ENCODE measurements around the gene CCS. TPM values are rescaled to one million over a fixed set of nuclear protein-coding genes. Genes with fewer than 3 reads are reported as not detected.

The CCS gene
- total RNA-seq, 2 donors from 2014 or later = 23.1 to 23.4 TPM

GRCh38 chr11:66554602-66555001 lies 38.4 kb upstream of the CCS start:
- no peaks in the 10 kb centered on the region for H3K27me3 Mint-ChIP-seq
- no peak overlapping the region for H3K27ac Mint-ChIP-seq
- ATAC-seq (no peak), DNase-seq (no peak)
- H3K9me3 ChIP-seq (ENCODE audit: control insufficient read depth, low read length, poor library complexity, severe bottlenecking) = no peaks in the 10 kb centered on the region
- no peak overlapping the region for H3K4me3 Mint-ChIP-seq
- no peaks in the 10 kb centered on the region for H3K4me1 Mint-ChIP-seq
- H3K36me3 Mint-ChIP-seq (ENCODE audit: low read depth) = no peaks in the 10 kb centered on the region

- no peak for ATAC-seq
- Mint-ChIP-seq H3K4me3 (no peak overlapping the region), H3K4me1 (no peaks in the 10 kb centered on the region), H3K27me3 (no peaks in the 10 kb centered on the region), H3K36me3 (ENCODE audit: low read depth) (no peaks in the 10 kb centered on the region), H3K27ac (no peak overlapping the region)
- no peaks in the 10 kb centered on the region for H3K9me3 ChIP-seq (ENCODE audit: control insufficient read depth, low read length, poor library complexity, severe bottlenecking)
- DNase-seq = no peak
These were observed 37.6 kb upstream of the CCS start for GRCh38 chr11:66555416-66555815.

GRCh38 chr11:66556086-66556485 lies 36.9 kb upstream of the CCS start:
- no peak overlapping the region for H3K4me3 Mint-ChIP-seq
- DNase-seq (no peak), ATAC-seq (no peak)
- no peak overlapping the region for H3K27ac Mint-ChIP-seq
- no peaks in the 10 kb centered on the region for H3K27me3 Mint-ChIP-seq
- H3K36me3 Mint-ChIP-seq (ENCODE audit: low read depth) = no peaks in the 10 kb centered on the region
- no peaks in the 10 kb centered on the region for H3K9me3 ChIP-seq (ENCODE audit: control insufficient read depth, low read length, poor library complexity, severe bottlenecking)
- no peaks in the 10 kb centered on the region for H3K4me1 Mint-ChIP-seq

- no peak overlapping the region for H3K4me3 Mint-ChIP-seq
- DNase-seq (no peak), ATAC-seq (no peak)
- H3K9me3 ChIP-seq (ENCODE audit: control insufficient read depth, low read length, poor library complexity, severe bottlenecking) = no peaks in the 10 kb centered on the region
- no peaks in the 10 kb centered on the region for H3K4me1 Mint-ChIP-seq
- H3K27ac Mint-ChIP-seq = no peak overlapping the region
- no peaks in the 10 kb centered on the region for H3K27me3 Mint-ChIP-seq
- no peaks in the 10 kb centered on the region for H3K36me3 Mint-ChIP-seq (ENCODE audit: low read depth)
These were observed 35.2 kb upstream of the CCS start for GRCh38 chr11:66557733-66558326.

GRCh38 chr11:66559142-66559865 lies 33.7 kb upstream of the CCS start:
- peak; percentile 79 for ATAC-seq
- no peaks in the 10 kb centered on the region for H3K9me3 ChIP-seq (ENCODE audit: control insufficient read depth, low read length, poor library complexity, severe bottlenecking)
- H3K27me3 Mint-ChIP-seq = no peaks in the 10 kb centered on the region
- no peaks in the 10 kb centered on the region for H3K4me1 Mint-ChIP-seq
- no peaks in the 10 kb centered on the region for H3K36me3 Mint-ChIP-seq (ENCODE audit: low read depth)
- H3K27ac Mint-ChIP-seq = no peak overlapping the region
- no peak overlapping the region for H3K4me3 Mint-ChIP-seq
- DNase-seq = peak in 2 of 3 donors; percentile 34 to 35

- no peaks in the 10 kb centered on the region for H3K4me1 Mint-ChIP-seq
- ATAC-seq (no peak), DNase-seq (no peak)
- H3K27ac Mint-ChIP-seq = no peak overlapping the region
- H3K9me3 ChIP-seq (ENCODE audit: control insufficient read depth, low read length, poor library complexity, severe bottlenecking) = no peaks in the 10 kb centered on the region
- no peaks in the 10 kb centered on the region for H3K36me3 Mint-ChIP-seq (ENCODE audit: low read depth)
- H3K27me3 Mint-ChIP-seq = no peaks in the 10 kb centered on the region
- no peak overlapping the region for H3K4me3 Mint-ChIP-seq
These were observed 32.9 kb upstream of the CCS start for GRCh38 chr11:66559866-66560676.

GRCh38 chr11:66561178-66561974 lies 31.6 kb upstream of the CCS start:
- Mint-ChIP-seq H3K4me3 (no peak overlapping the region), H3K27ac (no peak overlapping the region), H3K4me1 (no peaks in the 10 kb centered on the region), H3K27me3 (no peaks in the 10 kb centered on the region), H3K36me3 (ENCODE audit: low read depth) (no peaks in the 10 kb centered on the region)
- no peak for ATAC-seq
- no peaks in the 10 kb centered on the region for H3K9me3 ChIP-seq (ENCODE audit: control insufficient read depth, low read length, poor library complexity, severe bottlenecking)
- DNase-seq = no peak

GRCh38 chr11:66561975-66562248 lies 31.1 kb upstream of the CCS start:
- ATAC-seq (no peak), DNase-seq (no peak)
- Mint-ChIP-seq H3K27me3 (no peaks in the 10 kb centered on the region), H3K27ac (no peak overlapping the region), H3K36me3 (ENCODE audit: low read depth) (no peaks in the 10 kb centered on the region), H3K4me3 (no peak overlapping the region), H3K4me1 (no peaks in the 10 kb centered on the region)
- H3K9me3 ChIP-seq (ENCODE audit: control insufficient read depth, low read length, poor library complexity, severe bottlenecking) = no peaks in the 10 kb centered on the region

- Mint-ChIP-seq H3K4me3 (no peak overlapping the region), H3K36me3 (ENCODE audit: low read depth) (no peaks in the 10 kb centered on the region), H3K27me3 (no peaks in the 10 kb centered on the region), H3K4me1 (peaks cover 2% of the 10 kb centered on the region), H3K27ac (no peak overlapping the region)
- ATAC-seq (no peak), DNase-seq (no peak)
- H3K9me3 ChIP-seq (ENCODE audit: control insufficient read depth, low read length, poor library complexity, severe bottlenecking) = no peaks in the 10 kb centered on the region
These were observed 30.7 kb upstream of the CCS start for GRCh38 chr11:66562275-66562674.

- DNase-seq = no peak
- Mint-ChIP-seq H3K27ac (no peak overlapping the region), H3K27me3 (no peaks in the 10 kb centered on the region), H3K4me1 (peaks cover 2% of the 10 kb centered on the region), H3K4me3 (no peak overlapping the region), H3K36me3 (ENCODE audit: low read depth) (no peaks in the 10 kb centered on the region)
- no peaks in the 10 kb centered on the region for H3K9me3 ChIP-seq (ENCODE audit: control insufficient read depth, low read length, poor library complexity, severe bottlenecking)
- ATAC-seq = no peak
These were observed 29.9 kb upstream of the CCS start for GRCh38 chr11:66562907-66563583.

GRCh38 chr11:66563832-66564231 lies 29.2 kb upstream of the CCS start:
- Mint-ChIP-seq H3K27me3 (no peaks in the 10 kb centered on the region), H3K4me3 (no peak overlapping the region), H3K36me3 (ENCODE audit: low read depth) (no peaks in the 10 kb centered on the region), H3K4me1 (peaks cover 6% of the 10 kb centered on the region), H3K27ac (no peak overlapping the region)
- ATAC-seq = no peak
- H3K9me3 ChIP-seq (ENCODE audit: control insufficient read depth, low read length, poor library complexity, severe bottlenecking) = no peaks in the 10 kb centered on the region
- DNase-seq = no peak

GRCh38 chr11:66564538-66564937 lies 28.4 kb upstream of the CCS start:
- Mint-ChIP-seq H3K4me1 (peaks cover 6% of the 10 kb centered on the region), H3K27ac (no peak overlapping the region), H3K4me3 (no peak overlapping the region), H3K27me3 (no peaks in the 10 kb centered on the region), H3K36me3 (ENCODE audit: low read depth) (no peaks in the 10 kb centered on the region)
- ATAC-seq (no peak), DNase-seq (no peak)
- no peaks in the 10 kb centered on the region for H3K9me3 ChIP-seq (ENCODE audit: control insufficient read depth, low read length, poor library complexity, severe bottlenecking)

- no peak for DNase-seq
- ATAC-seq = no peak
- H3K4me3 Mint-ChIP-seq = no peak overlapping the region
- H3K36me3 Mint-ChIP-seq (ENCODE audit: low read depth) = no peaks in the 10 kb centered on the region
- no peaks in the 10 kb centered on the region for H3K9me3 ChIP-seq (ENCODE audit: control insufficient read depth, low read length, poor library complexity, severe bottlenecking)
- H3K27me3 Mint-ChIP-seq = no peaks in the 10 kb centered on the region
- no peak overlapping the region for H3K27ac Mint-ChIP-seq
- H3K4me1 Mint-ChIP-seq = peaks cover 6% of the 10 kb centered on the region
These were observed 28.0 kb upstream of the CCS start for GRCh38 chr11:66564984-66565383.

Measured in T-helper 17 cell (primary cell).